GM20000 (cell line): ENCODE measurements around the gene GPC3.

Experiments
- DNase-seq: peaks from one replicate; pipeline ENCODE4 v3.0.0; 2012; ENCODE audit warnings: low spot score
- TF ChIP-seq, protein P1 (sequence below): IDR thresholded peaks from 2 replicates; pipeline ENCODE4 v1.5.1; 2012; ENCODE audit warnings: mild to moderate bottlenecking, control low read depth; ENCODE audit errors: extremely low read depth, missing control alignments

Gene GPC3

DNA sequence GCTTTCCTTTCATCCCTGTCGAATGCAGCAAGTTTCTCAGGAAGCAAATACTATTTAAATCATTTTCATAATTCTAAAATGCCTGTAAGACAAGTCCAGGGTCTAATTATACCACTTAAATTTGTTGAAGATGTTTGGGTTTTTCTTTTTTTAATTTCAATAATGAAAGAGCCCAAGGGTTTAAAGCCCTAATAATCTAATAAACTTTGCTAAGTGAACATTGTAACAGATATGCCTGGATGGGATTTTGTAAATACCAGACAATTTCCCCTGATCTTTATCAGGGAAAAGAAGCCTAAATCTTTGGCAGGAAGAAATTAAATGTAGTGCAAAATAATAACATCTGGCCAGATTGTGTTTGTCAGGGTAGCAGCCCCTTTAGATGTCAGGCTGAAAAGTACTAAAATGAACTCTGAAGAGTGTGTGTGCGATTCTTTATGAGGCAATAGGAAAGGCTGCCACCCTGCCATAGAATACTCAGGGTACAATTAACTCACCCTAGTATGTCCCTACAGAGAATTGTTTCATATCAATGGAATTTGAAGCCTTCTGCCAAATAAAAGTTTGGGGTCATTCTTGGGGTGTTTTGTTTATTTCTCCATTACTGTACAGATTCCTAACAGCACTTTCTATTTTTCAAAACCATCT lies 45.6 kb downstream of the GPC3 start:
- TF ChIP-seq, protein P1, sequence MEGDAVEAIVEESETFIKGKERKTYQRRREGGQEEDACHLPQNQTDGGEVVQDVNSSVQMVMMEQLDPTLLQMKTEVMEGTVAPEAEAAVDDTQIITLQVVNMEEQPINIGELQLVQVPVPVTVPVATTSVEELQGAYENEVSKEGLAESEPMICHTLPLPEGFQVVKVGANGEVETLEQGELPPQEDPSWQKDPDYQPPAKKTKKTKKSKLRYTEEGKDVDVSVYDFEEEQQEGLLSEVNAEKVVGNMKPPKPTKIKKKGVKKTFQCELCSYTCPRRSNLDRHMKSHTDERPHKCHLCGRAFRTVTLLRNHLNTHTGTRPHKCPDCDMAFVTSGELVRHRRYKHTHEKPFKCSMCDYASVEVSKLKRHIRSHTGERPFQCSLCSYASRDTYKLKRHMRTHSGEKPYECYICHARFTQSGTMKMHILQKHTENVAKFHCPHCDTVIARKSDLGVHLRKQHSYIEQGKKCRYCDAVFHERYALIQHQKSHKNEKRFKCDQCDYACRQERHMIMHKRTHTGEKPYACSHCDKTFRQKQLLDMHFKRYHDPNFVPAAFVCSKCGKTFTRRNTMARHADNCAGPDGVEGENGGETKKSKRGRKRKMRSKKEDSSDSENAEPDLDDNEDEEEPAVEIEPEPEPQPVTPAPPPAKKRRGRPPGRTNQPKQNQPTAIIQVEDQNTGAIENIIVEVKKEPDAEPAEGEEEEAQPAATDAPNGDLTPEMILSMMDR: no peak
- DNase-seq: no peak

DNA sequence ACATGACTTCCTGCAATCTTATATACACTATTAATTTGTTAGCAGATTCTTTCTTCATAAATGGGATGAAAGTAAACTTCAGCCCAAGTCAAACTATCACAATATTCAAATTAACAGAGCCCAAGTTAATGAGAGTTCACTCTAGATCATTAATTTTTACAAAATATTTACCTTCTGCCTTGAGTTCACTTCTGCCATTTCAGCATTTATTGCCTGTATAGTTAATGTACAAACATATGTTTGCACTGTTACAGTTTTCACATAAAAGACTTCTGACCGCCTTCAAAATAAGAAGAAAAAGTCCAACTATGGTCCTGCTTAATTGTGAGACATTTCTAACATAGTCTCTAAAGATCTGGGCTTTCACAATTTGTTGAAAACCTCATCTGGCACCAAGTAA lies 46.9 kb downstream of the GPC3 start:
- no peak for DNase-seq
- TF ChIP-seq, protein P1: no peak

DNA sequence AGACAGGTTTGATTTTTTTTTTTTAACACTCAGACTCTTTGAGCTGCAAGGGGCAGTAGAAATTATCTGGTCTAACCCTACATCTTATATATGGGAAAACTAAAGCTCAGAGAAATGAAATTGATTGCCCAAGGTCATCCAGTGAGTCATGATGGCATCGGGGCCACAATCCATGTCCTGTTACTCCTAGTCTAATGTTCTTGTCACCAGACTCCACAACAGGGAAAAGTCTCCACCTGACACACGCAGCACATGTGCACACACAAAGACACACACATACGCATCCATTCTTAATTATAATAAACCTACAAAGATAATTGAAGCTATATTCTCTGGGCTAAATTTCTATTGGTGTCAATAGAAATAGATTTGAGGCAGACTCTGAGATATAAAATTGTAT lies 48.4 kb downstream of the GPC3 start:
- TF ChIP-seq, protein P1: no peak
- DNase-seq: no peak

DNA sequence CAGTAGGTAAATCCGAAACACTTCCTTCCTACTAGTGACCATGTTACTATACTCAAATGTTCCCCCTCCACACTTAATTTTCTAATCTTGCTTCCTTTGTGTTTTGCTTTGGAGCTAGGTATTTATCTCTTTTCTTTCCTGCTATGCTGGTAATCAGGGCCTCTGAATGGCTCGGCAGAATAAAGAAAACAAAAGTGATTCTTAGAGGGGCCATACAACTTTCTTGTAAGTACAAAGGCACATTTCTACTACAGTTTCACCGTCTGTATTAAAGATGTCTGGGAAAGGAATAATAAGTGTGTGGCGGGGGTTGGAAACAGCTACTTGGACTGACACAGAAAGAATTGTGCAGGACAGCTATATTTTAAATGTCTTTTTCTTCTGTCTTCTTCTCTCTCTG lies 50.3 kb downstream of the GPC3 start:
- DNase-seq: no peak
- TF ChIP-seq, protein P1: no peak

DNA sequence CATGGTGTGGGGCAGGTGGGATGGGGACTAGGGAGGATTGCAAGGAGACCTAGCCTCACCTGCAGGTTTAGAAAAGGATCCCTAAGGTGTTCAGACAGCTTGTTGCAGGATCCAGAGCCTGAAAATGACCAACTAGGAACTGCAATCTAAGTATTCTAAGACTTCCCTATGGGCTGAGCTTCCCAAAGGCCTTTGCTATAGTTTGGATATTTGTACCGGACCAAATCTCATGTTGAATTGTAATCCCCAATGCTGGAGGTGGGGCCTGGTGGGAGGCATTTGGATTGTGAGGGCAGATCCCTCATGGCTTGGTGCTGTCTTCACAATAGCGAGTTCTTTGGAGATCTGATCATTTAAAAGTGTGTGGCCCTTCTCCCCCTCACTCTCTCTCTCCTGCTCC lies 52.1 kb downstream of the GPC3 start:
- TF ChIP-seq, protein P1: no peak

DNA sequence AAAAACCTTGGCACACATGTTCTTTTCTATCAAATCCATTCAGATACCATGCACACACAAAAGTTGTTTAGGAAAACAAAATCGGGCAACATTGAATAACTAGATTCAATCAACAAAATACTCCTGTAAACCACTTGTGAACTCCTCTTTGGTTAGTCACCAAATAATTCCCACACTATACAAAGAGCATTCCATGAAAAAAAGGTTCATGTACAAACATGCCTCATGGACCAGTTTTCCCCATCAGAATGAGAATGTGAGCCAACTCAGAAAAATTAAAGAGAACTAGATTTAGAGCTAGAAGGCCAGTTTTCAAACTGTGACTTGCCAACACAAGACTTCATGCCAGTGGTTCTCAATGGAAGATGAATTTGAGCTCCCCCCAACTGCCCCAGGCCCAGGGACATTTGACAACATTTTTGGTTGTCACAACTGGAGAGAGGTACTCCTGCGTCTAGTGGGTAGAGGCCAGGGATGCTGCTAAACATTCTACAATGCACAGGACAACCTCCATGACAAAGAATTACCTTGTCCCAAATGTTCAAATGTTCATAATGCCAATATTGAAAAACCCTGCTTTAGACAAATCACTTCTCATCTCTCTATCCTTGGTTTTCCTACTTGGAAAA lies 55.4 kb downstream of the GPC3 start:
- TF ChIP-seq, protein P1: no peak
- no peak for DNase-seq

More for the DNA sequence above, 52.1 kb downstream of the GPC3 start:
- DNase-seq: no peak

DNA sequence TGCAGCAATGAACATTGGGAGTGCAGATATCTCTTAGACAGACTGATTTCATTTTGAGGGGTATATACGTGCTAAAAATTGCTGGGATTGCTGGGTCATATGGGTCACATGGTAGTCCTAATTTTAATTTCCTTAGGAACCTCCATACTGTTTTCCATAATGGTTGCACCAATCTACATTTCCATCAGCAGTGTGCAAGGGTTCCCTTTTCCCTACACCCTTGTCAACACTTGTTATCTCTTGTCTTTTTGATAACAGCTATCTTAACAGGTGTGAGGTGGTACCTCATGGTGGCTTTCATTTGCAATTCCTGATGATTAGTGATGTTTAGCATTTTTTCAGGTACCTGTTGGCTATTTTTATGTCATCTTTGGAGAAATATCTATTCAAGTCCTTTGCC lies 57.0 kb downstream of the GPC3 start:
- DNase-seq: no peak
- TF ChIP-seq, protein P1: no peak
